Osteocyte (in vitro differentiated cells): ENCODE measurements around the gene HS6ST1. TPM values are rescaled to one million over a fixed set of nuclear protein-coding genes. Genes with fewer than 3 reads are reported as not detected.
"Not testable (repeated sequence)": the region's sequence is repeated elsewhere in the genome, so short reads cannot be mapped to it uniquely, and the experiment has no call there.

Experiments used
- DNase-seq: peaks from one replicate; pipeline ENCODE4 v3.0.0; 2021; ENCODE audit warnings: mixed read lengths; ENCODE audit not compliant: unreplicated experiment; ENCODE audit errors: extremely low spot score
- H3K27ac Mint-ChIP-seq: one replicate; pipeline ENCODE4 v1.8.0; 2021; ENCODE audit warnings: mild to moderate bottlenecking, mixed read lengths; ENCODE audit not compliant: unreplicated experiment
- H3K27me3 Mint-ChIP-seq: one replicate; pipeline ENCODE4 v1.8.0; 2021; ENCODE audit warnings: mixed read lengths; ENCODE audit not compliant: unreplicated experiment
- H3K36me3 Mint-ChIP-seq: one replicate; pipeline ENCODE4 v1.8.0; 2021; ENCODE audit warnings: mixed read lengths; ENCODE audit not compliant: unreplicated experiment
- H3K4me1 Mint-ChIP-seq: one replicate; pipeline ENCODE4 v1.8.0; 2021; ENCODE audit warnings: mixed read lengths; ENCODE audit not compliant: unreplicated experiment
- H3K4me3 Mint-ChIP-seq: one replicate; pipeline ENCODE4 v1.8.0; 2021; ENCODE audit warnings: mild to moderate bottlenecking, moderate library complexity, mixed read lengths; ENCODE audit not compliant: unreplicated experiment
- H3K9me3 Mint-ChIP-seq: one replicate; pipeline ENCODE4 v1.8.0; 2021; ENCODE audit warnings: mixed read lengths; ENCODE audit not compliant: unreplicated experiment
- total RNA-seq: library from RNA; stranded (reverse); gene quantifications from 2 replicates; pipeline ENCODE4 v1.2.1, GENCODE V29; 2021
- TF ChIP-seq, protein P1 (sequence below): fragments of 200-600 bp; sonication (generic); IDR thresholded peaks from 2 replicates; pipeline ENCODE4 v1.5.0; 2021; ENCODE audit warnings: antibody characterized with exemption, mild to moderate bottlenecking, moderate library complexity

HS6ST1 gene
- total RNA-seq, 1 donor from 2014 or later, result 43.0 TPM

DNA sequence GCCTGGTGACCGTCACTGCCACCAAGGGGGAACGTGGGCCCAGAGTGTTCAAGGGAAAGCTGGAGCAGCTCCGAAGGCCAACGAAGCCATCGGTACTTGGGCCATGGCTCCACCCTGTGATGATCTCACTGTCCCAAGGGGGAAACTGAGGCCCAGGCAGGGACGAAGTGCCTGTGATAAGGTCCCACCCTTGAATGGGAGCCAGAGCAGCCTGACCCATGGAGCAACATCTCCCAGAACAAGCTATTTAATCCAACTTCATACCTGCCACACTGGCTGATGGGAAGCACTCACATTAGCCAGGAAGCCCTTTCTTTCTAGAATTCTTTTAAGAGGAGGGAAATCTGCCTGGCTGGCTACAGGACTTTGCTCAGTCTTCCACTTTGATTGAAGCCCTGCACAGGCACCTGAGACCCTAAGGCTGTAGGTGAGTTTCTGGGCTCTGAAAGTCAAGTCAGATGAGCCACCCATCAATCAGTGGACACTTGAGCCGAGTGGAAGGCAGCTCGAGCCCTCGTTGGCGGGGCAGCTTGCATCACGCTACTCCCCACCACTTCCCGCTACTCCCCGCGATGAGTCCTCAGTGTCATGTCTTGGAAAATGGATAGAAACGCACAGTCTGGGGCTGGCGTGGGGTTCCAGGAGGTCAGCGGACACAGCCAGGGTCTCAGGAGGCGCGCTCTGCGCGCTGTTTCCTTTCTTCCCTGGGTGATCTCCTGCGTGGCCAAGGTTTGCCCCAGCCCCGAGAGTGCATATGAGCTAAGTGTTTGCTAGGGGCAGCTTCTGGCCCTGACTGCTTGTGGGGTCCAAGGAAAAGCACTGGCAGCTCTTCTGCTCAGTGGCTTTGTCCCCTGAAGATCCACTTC, 2.5 kb upstream of the HS6ST1 start:
- TF ChIP-seq, protein P1, sequence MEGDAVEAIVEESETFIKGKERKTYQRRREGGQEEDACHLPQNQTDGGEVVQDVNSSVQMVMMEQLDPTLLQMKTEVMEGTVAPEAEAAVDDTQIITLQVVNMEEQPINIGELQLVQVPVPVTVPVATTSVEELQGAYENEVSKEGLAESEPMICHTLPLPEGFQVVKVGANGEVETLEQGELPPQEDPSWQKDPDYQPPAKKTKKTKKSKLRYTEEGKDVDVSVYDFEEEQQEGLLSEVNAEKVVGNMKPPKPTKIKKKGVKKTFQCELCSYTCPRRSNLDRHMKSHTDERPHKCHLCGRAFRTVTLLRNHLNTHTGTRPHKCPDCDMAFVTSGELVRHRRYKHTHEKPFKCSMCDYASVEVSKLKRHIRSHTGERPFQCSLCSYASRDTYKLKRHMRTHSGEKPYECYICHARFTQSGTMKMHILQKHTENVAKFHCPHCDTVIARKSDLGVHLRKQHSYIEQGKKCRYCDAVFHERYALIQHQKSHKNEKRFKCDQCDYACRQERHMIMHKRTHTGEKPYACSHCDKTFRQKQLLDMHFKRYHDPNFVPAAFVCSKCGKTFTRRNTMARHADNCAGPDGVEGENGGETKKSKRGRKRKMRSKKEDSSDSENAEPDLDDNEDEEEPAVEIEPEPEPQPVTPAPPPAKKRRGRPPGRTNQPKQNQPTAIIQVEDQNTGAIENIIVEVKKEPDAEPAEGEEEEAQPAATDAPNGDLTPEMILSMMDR, result no peak
- peak; percentile 78 for DNase-seq
- Mint-ChIP-seq H3K27me3 (no peaks in the 10 kb centered on the region), H3K27ac (no peak overlapping the region), H3K4me1 (peaks cover 36% of the 10 kb centered on the region), H3K4me3 (peak overlapping the region; percentile 44), H3K36me3 (no peaks in the 10 kb centered on the region), H3K9me3 (no peaks in the 10 kb centered on the region)

DNA sequence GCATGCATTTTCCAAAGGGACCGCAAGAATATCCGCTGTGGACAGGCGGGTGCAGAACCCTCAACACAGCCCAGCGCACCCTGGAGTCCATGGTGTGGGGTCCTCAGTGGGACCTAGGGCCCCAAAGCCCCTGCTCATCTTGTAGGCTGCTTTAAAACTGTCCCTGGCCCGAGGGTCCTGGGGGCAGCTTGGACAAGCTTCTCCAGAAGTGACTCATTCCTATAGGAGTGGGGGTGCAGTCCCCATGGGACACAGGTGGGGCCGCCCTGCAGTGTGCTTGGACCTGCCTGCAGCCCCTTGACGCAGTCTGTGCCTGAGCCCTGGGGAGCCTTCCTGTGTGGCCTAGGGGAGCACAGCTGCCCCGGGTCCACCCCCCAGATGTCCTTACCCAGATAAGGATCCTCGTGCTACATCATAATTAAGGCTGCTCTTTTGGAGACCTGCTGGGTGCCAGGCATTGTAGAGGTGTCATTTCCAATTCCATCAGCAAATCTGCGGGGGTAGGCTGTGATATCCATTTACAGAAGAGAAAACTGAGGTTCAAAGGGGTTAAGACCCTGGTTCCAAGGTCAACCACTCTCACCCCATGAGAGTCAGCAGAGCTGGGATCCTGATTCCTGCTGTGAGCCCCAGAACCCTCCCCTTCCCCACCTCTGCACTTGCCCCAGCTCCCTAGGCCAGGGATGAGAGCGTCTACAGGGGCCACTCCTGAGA, 1.7 kb upstream of the HS6ST1 start:
- Mint-ChIP-seq H3K9me3 (no peaks in the 10 kb centered on the region), H3K27me3 (no peaks in the 10 kb centered on the region), H3K27ac (no peak overlapping the region), H3K36me3 (peaks cover 3% of the 10 kb centered on the region), H3K4me1 (peaks cover 34% of the 10 kb centered on the region), H3K4me3 (no peak overlapping the region)
- TF ChIP-seq, protein P1, result no peak
- no peak for DNase-seq

DNA sequence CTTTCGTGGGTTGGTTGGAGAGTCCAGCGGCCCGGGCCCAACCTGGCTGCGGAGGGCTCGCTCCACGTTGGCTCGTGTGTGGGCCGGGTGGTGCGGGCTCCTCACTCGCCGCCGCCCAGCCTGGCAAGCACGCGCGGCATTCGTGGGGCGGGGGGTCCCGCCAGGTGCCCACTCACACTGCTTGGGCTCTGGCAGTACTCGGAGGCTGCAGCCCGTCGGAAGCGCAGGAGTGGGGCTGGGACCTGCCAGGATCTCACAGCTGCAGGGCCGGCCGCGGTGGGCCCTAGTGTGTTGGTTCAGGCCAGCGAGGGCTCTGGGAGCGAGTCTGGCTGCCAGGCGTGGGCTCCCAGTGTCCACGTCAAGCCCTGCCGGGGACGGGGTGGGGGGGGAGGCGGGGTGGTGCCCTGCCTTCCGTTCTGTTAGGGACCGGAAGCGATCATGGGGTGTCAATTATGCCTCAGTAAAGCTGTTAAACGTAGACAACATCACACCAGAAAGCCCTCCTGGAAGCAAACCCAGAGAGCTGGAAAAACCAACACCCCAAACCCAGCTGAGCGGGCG, 1.0 kb upstream of the HS6ST1 start:
- Mint-ChIP-seq H3K27me3 (no peaks in the 10 kb centered on the region), H3K36me3 (peaks cover 7% of the 10 kb centered on the region), H3K4me3 (peak overlapping the region; percentile 55), H3K4me1 (peaks cover 37% of the 10 kb centered on the region), H3K27ac (no peak overlapping the region), H3K9me3 (no peaks in the 10 kb centered on the region)
- TF ChIP-seq, protein P1, result no peak
- peak; percentile 81 for DNase-seq

DNA sequence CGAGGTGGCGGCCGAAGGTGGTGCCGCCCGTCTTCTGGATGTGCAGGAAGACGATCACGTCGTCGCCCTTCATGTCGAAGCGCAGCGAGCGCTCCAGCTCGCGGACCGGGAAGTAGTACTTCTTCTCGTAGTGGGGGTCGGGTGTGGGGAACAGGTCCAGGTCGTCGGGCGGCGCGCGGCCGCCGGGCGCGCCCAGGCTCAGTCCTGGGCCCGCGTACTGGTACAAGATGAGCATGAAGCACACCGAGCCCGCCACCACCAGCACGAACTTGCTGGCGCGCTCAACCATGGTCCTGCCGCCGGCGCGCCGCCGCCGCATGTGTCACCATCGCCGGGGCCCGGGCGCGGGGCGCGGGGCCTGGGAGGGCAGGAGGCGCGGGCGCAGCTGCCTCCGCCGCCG, 423 bp downstream of the HS6ST1 start:
- H3K4me1 Mint-ChIP-seq, result peaks cover 49% of the 10 kb centered on the region
- H3K9me3 Mint-ChIP-seq, DNase-seq, H3K27me3 Mint-ChIP-seq, H3K27ac Mint-ChIP-seq, H3K36me3 Mint-ChIP-seq, H3K4me3 Mint-ChIP-seq: not testable (repeated sequence)

DNA sequence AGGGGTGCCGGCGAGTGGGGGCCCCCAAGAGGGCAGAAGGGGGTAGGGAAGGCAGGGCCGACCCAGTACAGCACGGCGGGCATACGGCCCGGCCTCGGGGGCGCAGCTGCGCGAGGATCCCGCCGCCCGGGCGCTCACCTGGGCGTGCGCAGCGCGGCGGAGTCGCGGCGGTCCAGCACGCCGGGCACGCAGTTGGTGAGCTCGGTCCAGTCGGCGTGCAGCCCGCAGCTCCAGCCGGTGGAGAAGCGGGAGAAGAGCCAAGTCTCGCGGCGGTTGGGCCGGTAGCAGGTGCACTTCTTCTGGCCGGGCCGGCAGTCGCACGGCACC, 806 bp downstream of the HS6ST1 start:
- not testable (repeated sequence) for H3K9me3 Mint-ChIP-seq, H3K27me3 Mint-ChIP-seq, DNase-seq, H3K36me3 Mint-ChIP-seq
- peaks cover 50% of the 10 kb centered on the region for H3K4me1 Mint-ChIP-seq
- peak overlapping the region; percentile 54 for H3K27ac Mint-ChIP-seq
- peak overlapping the region; percentile 87 for H3K4me3 Mint-ChIP-seq
